Glutamatergic neuron (in vitro differentiated cells): Measurements from ENCODE around the gene TSPAN18. TPM values are rescaled to one million over a fixed set of nuclear protein-coding genes. Genes with fewer than 3 reads are reported as not detected.
A peak's percentile ranks its signal among the peaks of the same experiment; 100 is the strongest.

Source experiments
- DNase-seq: peaks from one replicate; pipeline ENCODE4 v3.0.0; 2022
- H3K27ac Mint-ChIP-seq: one replicate; pipeline ENCODE4 v1.8.0; 2020; ENCODE audit warnings: mild to moderate bottlenecking, mixed read lengths, inconsistent platforms; ENCODE audit not compliant: unreplicated experiment
- H3K27me3 Mint-ChIP-seq: one replicate; pipeline ENCODE4 v1.8.0; 2020; ENCODE audit warnings: mild to moderate bottlenecking, moderate library complexity, mixed read lengths, inconsistent platforms; ENCODE audit not compliant: unreplicated experiment
- H3K36me3 Mint-ChIP-seq: one replicate; pipeline ENCODE4 v1.8.0; 2020; ENCODE audit warnings: mild to moderate bottlenecking, mixed read lengths, inconsistent platforms; ENCODE audit not compliant: unreplicated experiment
- H3K4me1 Mint-ChIP-seq: one replicate; pipeline ENCODE4 v1.8.0; 2020; ENCODE audit warnings: mild to moderate bottlenecking, low read depth, mixed read lengths, inconsistent platforms; ENCODE audit not compliant: unreplicated experiment
- H3K4me3 Mint-ChIP-seq: one replicate; pipeline ENCODE4 v1.8.0; 2020; ENCODE audit warnings: mild to moderate bottlenecking, mixed read lengths, inconsistent platforms; ENCODE audit not compliant: unreplicated experiment
- H3K9me3 Mint-ChIP-seq: one replicate; pipeline ENCODE4 v1.8.0; 2020; ENCODE audit warnings: mild to moderate bottlenecking, moderate library complexity, mixed read lengths, inconsistent platforms; ENCODE audit not compliant: unreplicated experiment
- total RNA-seq: library from RNA; stranded (reverse); fragmentation: NEBNext Ultra II Directional; extraction: Animal tissue kit (Norgen Biotek cat#: 25700); gene quantifications from one replicate; pipeline ENCODE4 v1.2.1, GENCODE V29; 2021; ENCODE audit not compliant: unreplicated experiment
- TF ChIP-seq, protein P1 (sequence below): fragments of 200-600 bp; sonication (generic); IDR thresholded peaks from one replicate; pipeline ENCODE4 v1.5.0; 2021; ENCODE audit not compliant: partially characterized antibody, unreplicated experiment

Gene TSPAN18
- total RNA-seq, 1 donor from 2014 or later = 80.4 TPM

DNA sequence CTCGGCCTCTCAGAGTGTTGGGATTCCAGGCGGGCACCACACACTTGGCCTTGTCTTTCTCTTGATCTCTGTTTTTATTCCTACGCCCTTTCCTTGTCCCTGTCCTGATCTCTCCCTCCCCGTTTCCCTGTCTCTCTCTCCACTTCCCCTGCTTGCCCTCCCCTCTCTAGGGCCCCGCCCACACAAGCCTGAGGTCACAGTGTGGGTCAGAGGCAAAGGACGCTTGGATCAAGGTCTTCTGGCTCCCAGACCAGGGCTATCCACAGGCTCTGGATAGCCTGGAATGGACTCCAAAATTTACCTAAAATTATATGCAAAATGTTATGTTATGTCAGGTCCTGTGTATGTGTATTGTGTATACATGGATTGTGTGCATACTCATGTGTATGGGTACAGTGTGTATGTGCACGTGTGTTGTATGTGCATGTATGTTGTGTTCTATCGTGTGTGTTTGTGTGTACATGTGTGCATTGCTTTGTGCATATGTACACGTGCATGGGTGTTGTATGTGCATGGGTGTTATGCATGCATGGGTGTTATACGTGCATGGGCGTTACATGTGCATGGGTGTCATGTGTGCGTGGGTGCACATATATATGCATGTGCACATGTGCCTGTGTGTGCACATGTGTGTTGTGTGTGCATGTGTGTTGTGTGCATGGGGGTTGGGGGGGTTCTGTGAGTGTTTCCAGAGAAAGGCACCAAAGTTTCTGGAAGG lies 185.7 kb downstream of the TSPAN18 start:
- peak overlapping the region; percentile 4 for H3K4me3 Mint-ChIP-seq
- peak; percentile 50 for DNase-seq
- H3K27ac Mint-ChIP-seq = peak overlapping the region; percentile 89
- TF ChIP-seq, protein P1, sequence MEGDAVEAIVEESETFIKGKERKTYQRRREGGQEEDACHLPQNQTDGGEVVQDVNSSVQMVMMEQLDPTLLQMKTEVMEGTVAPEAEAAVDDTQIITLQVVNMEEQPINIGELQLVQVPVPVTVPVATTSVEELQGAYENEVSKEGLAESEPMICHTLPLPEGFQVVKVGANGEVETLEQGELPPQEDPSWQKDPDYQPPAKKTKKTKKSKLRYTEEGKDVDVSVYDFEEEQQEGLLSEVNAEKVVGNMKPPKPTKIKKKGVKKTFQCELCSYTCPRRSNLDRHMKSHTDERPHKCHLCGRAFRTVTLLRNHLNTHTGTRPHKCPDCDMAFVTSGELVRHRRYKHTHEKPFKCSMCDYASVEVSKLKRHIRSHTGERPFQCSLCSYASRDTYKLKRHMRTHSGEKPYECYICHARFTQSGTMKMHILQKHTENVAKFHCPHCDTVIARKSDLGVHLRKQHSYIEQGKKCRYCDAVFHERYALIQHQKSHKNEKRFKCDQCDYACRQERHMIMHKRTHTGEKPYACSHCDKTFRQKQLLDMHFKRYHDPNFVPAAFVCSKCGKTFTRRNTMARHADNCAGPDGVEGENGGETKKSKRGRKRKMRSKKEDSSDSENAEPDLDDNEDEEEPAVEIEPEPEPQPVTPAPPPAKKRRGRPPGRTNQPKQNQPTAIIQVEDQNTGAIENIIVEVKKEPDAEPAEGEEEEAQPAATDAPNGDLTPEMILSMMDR = no peak
- H3K4me1 Mint-ChIP-seq = peaks cover 35% of the 10 kb centered on the region
- H3K27me3 Mint-ChIP-seq = peaks cover 6% of the 10 kb centered on the region
- H3K9me3 Mint-ChIP-seq = peaks cover 4% of the 10 kb centered on the region
- no peaks in the 10 kb centered on the region for H3K36me3 Mint-ChIP-seq

DNA sequence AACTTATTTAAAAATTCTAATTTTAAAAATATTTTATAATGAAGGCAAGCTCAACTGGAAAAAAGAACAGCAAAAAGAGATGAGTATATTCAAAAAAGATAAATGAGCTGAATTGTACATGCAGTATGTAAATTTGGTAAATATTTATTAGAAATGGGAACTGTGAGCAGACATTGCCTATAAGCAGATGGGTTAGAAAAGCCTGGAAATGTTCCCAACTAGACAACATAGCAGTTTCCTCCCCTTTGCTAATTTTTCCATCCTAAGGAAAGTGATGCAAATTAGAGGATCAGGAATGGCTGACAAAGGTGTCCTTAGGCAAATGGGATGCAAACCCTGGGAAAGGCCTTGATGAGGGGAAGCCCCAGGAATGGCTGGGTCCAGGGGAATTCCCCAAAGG lies 186.7 kb downstream of the TSPAN18 start:
- DNase-seq = no peak
- H3K36me3 Mint-ChIP-seq = no peaks in the 10 kb centered on the region

DNA sequence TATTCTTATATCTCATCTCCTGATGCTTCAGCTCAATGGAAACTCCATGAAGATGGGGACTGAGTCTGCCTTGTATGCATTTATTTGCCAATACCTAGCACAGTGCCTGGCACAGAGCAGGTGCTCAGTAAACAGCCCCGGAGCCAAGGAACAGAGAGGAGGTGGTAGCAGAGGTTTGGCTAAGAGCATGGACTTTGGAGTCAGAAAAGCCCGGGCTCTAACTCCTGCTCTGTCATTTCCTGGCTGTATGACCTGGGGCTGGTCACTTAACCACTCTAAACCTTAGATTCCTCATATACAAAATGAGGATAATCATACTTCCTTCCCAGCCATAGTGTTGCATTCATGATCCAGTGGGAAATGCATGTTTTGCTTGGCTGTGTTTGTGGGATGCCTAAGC lies 187.3 kb downstream of the TSPAN18 start:
- DNase-seq = no peak
- H3K4me1 Mint-ChIP-seq = peaks cover 33% of the 10 kb centered on the region
- no peak overlapping the region for H3K4me3 Mint-ChIP-seq
- peaks cover 4% of the 10 kb centered on the region for H3K9me3 Mint-ChIP-seq
- no peak overlapping the region for H3K27ac Mint-ChIP-seq
- TF ChIP-seq, protein P1 = no peak
- H3K27me3 Mint-ChIP-seq = peaks cover 7% of the 10 kb centered on the region
- no peaks in the 10 kb centered on the region for H3K36me3 Mint-ChIP-seq

More for the DNA sequence above, 186.7 kb downstream of the TSPAN18 start:
- H3K27me3 Mint-ChIP-seq = peaks cover 5% of the 10 kb centered on the region
- peaks cover 36% of the 10 kb centered on the region for H3K4me1 Mint-ChIP-seq
- H3K27ac Mint-ChIP-seq = no peak overlapping the region
- peaks cover 4% of the 10 kb centered on the region for H3K9me3 Mint-ChIP-seq
- TF ChIP-seq, protein P1 = no peak
- H3K4me3 Mint-ChIP-seq = no peak overlapping the region

DNA sequence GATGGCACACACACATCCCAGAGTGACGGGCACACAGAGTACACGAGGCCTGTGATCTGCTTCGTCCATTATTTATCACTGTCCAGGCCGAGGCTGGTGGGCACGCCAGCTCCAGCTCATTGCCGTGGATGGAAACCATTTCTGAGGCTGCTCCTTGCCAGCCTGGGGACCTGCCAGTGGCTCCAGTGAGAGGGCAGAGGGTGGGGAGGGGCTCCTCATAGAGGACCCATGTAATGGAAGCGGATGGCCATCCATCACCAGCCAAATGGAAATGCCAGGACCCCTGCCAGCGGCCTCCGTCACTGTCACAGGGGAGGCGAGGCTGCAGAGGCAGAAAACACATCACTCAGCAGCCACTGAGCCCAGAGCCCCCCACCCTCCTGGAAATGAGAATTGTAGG lies 188.2 kb downstream of the TSPAN18 start:
- TF ChIP-seq, protein P1 = no peak
- H3K36me3 Mint-ChIP-seq = no peaks in the 10 kb centered on the region
- H3K27ac Mint-ChIP-seq = no peak overlapping the region
- peaks cover 8% of the 10 kb centered on the region for H3K27me3 Mint-ChIP-seq
- peaks cover 4% of the 10 kb centered on the region for H3K9me3 Mint-ChIP-seq
- H3K4me3 Mint-ChIP-seq = no peak overlapping the region
- H3K4me1 Mint-ChIP-seq = peaks cover 29% of the 10 kb centered on the region
- DNase-seq = no peak

DNA sequence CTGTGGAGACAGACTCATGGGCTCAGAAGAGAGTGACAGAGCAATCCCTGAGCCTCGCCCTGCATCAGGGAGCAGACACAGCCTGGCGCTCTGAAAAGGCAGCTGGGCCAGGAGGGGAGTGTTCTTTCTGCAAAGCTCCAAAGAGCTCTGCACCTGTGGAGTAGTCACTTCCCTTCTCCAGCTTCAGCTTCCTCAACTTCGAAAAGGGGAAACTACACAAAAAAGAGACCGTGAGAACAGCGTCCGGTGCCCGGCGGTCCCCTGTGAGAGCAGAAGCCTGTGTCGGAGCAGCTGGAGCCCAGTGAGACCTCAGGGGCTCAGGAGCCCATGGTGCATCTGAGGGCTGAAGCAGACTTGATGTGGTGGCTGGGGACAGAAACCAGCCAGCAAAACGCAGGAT lies 188.9 kb downstream of the TSPAN18 start:
- Mint-ChIP-seq H3K4me3 (no peak overlapping the region), H3K4me1 (peaks cover 25% of the 10 kb centered on the region), H3K9me3 (peaks cover 4% of the 10 kb centered on the region), H3K36me3 (no peaks in the 10 kb centered on the region), H3K27ac (no peak overlapping the region), H3K27me3 (peaks cover 6% of the 10 kb centered on the region)
- TF ChIP-seq, protein P1 = no peak
- DNase-seq = no peak
